Lower leg skin (tissue), 3 donors: ENCODE measurements around the gene ADARB2.

Source experiments
- CTCF ChIP-seq, 3 donors: fragments of 450-650 bp; IDR thresholded peaks; one replicate each; pipeline ENCODE4 v1.5.1; 2016; ENCODE audit warnings: antibody characterized with exemption in 3 of 3, mild to moderate bottlenecking in 3 of 3, moderate library complexity in 2 of 3
- POLR2A ChIP-seq, 2 donors: fragments of 450-650 bp; IDR thresholded peaks; one replicate each; pipeline ENCODE4 v1.6.1; 2016 to 2017; ENCODE audit warnings: antibody characterized with exemption in 2 of 2, mild to moderate bottlenecking in 1 of 2, moderate library complexity in 1 of 2

DNA sequence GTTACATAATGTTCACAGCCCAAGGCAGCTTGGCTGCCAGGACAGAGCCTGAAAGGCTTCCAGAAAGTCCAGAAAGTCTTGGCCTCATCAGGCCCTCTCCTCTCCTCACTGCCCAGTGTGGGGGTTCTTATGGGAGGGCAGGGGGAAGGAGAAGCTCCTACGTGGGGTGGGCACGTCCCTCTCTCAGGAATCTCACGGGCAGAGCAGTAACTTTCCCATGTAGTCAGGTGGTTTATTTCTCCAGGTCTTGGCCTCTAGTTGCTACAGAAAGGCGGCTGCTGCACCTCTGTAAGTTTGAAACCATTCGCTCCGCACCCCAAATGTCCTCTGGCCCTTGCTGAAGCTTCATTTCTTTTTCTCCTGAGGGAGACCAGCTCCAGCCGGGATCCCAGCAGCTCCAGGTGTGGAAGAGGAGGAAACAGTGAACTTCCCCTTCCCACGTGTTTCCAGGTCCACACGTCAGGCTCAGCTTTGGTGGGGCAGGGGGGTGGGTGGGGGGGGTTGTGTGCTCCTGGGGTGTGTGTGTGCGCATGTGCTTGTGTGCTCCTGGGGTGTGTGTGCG is 360.9 kb downstream of the ADARB2 start:
- TF ChIP-seq POLR2A (IDR thresholded peaks at IDR 0.05) = no peak
- no peak for TF ChIP-seq CTCF (IDR thresholded peaks at IDR 0.05)
